Measurements from ENCODE around the gene AGL. TPM values are rescaled to one million over a fixed set of nuclear protein-coding genes. Genes with fewer than 3 reads are reported as not detected.

AGL gene
- polyA plus RNA-seq, 3 donors: 1.2 to 3.9 (median 1.3) TPM

DNA sequence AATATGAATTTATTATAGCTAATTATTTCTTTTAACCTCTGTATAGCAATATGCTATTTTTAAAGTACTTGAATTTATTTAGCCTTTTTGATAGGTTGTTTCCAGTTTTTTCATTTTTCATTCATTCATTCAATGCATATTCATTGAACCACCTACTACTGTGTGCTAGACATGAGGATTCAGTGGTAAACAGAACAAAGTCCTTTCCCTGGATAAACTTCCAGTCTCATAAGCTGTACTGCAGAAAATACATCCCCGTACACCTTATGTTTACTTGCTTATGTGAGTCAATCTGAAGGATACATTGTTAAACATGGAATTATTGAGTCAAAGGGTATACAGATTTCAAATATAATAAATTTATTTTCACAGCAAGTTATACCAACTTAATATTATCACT is 21.9 kb downstream of the AGL start:
- H3K4me3 ChIP-seq (replicated peaks in 1 of 3; ENCODE audit: low read depth in 2 of 3, low read length in 3 of 3): no peak overlapping the region
- H3K4me2 ChIP-seq (replicated peaks; ENCODE audit: extremely low read depth, low read length, poor library complexity, severe bottlenecking): no peak overlapping the region
- no peak for DNase-seq
- no peaks in the 10 kb centered on the region for H3K79me2 ChIP-seq (ENCODE audit: insufficient read depth, low read length)
- Mint-ChIP-seq H3K27me3 (ENCODE audit: low read depth in 3 of 3) (peaks cover 0 to 3% (median 0%) of the 10 kb centered on the region in 3 donors), H3K36me3 (peaks cover 9 to 15% of the 10 kb centered on the region in 2 donors), H3K4me1 (peaks cover 7% of the 10 kb centered on the region), H3K9me3 (peaks cover 0 to 2% (median 0%) of the 10 kb centered on the region in 7 donors), H3K27ac (no peak overlapping the region), H3K4me3 (no peak overlapping the region)
- no peaks in the 10 kb centered on the region for H3K9me3 ChIP-seq (replicated peaks in 1 of 2; ENCODE audit: control insufficient read depth in 1 of 2, insufficient read depth in 1 of 2, low read length in 2 of 2)
- no peaks in the 10 kb centered on the region for H3K4me1 ChIP-seq (ENCODE audit: control insufficient read depth in 1 of 2, insufficient read depth in 2 of 2, low read length in 2 of 2)
- H3K27ac ChIP-seq (ENCODE audit: low read depth in 1 of 2, low read length in 2 of 2): no peak overlapping the region
- H3K27me3 ChIP-seq (ENCODE audit: control insufficient read depth in 2 of 2, insufficient read depth in 2 of 2, low read length in 2 of 2): no peaks in the 10 kb centered on the region
- TF ChIP-seq, protein P1, sequence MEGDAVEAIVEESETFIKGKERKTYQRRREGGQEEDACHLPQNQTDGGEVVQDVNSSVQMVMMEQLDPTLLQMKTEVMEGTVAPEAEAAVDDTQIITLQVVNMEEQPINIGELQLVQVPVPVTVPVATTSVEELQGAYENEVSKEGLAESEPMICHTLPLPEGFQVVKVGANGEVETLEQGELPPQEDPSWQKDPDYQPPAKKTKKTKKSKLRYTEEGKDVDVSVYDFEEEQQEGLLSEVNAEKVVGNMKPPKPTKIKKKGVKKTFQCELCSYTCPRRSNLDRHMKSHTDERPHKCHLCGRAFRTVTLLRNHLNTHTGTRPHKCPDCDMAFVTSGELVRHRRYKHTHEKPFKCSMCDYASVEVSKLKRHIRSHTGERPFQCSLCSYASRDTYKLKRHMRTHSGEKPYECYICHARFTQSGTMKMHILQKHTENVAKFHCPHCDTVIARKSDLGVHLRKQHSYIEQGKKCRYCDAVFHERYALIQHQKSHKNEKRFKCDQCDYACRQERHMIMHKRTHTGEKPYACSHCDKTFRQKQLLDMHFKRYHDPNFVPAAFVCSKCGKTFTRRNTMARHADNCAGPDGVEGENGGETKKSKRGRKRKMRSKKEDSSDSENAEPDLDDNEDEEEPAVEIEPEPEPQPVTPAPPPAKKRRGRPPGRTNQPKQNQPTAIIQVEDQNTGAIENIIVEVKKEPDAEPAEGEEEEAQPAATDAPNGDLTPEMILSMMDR (IDR thresholded peaks at IDR 0.05): no peak
- no CpG with 5 or more reads among the region's 1 CpG for WGBS (ENCODE audit: insufficient coverage)
- H3K36me3 ChIP-seq (replicated peaks in 1 of 2; ENCODE audit: control insufficient read depth in 1 of 2, insufficient read depth in 2 of 2, low read length in 2 of 2): peaks cover 1 to 7% of the 10 kb centered on the region in 2 donors
- intact Hi-C loops (cut with micrococcal nuclease): no loop called here
- no peak overlapping the region for H3K9ac ChIP-seq (ENCODE audit: insufficient read depth, low read length, poor library complexity, severe bottlenecking)
- no peak overlapping the region for H2AFZ ChIP-seq (ENCODE audit: insufficient read depth, low read depth, low read length, poor library complexity, severe bottlenecking)
- no peaks in the 10 kb centered on the region for H4K20me1 ChIP-seq (ENCODE audit: insufficient read depth, low read length)

DNA sequence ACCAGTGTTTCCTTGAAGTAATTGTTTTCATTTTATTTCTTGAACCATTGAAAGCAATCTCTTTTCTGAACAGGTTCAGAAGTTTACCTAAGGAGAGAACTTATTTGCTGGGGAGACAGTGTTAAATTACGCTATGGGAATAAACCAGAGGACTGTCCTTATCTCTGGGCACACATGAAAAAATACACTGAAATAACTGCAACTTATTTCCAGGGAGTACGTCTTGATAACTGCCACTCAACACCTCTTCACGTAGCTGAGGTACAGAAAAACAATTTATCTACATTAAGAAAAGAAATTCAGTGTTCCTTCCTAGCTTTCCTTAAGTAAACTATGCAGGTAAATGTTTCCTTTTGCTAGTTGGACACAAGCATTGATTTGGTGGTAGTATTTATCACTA is 27.4 kb downstream of the AGL start:
- no peak overlapping the region for H3K4me3 Mint-ChIP-seq
- Histone ChIP-seq H3K9me3 (replicated peaks in 1 of 2; ENCODE audit: control insufficient read depth in 1 of 2, insufficient read depth in 1 of 2, low read length in 2 of 2) (no peaks in the 10 kb centered on the region), H3K27ac (ENCODE audit: low read depth in 1 of 2, low read length in 2 of 2) (no peak overlapping the region), H2AFZ (ENCODE audit: insufficient read depth, low read depth, low read length, poor library complexity, severe bottlenecking) (no peak overlapping the region), H4K20me1 (ENCODE audit: insufficient read depth, low read length) (no peaks in the 10 kb centered on the region), H3K4me3 (replicated peaks in 1 of 3; ENCODE audit: low read depth in 2 of 3, low read length in 3 of 3) (no peak overlapping the region), H3K9ac (ENCODE audit: insufficient read depth, low read length, poor library complexity, severe bottlenecking) (no peak overlapping the region), H3K36me3 (replicated peaks in 1 of 2; ENCODE audit: control insufficient read depth in 1 of 2, insufficient read depth in 2 of 2, low read length in 2 of 2) (peaks cover 21 to 23% of the 10 kb centered on the region in 2 donors), H3K4me1 (ENCODE audit: control insufficient read depth in 1 of 2, insufficient read depth in 2 of 2, low read length in 2 of 2) (no peaks in the 10 kb centered on the region), H3K79me2 (ENCODE audit: insufficient read depth, low read length) (no peaks in the 10 kb centered on the region), H3K4me2 (replicated peaks; ENCODE audit: extremely low read depth, low read length, poor library complexity, severe bottlenecking) (no peak overlapping the region), H3K27me3 (ENCODE audit: control insufficient read depth in 2 of 2, insufficient read depth in 2 of 2, low read length in 2 of 2) (no peaks in the 10 kb centered on the region)
- peaks cover 0 to 4% (median 0%) of the 10 kb centered on the region in 3 donors for H3K27me3 Mint-ChIP-seq (ENCODE audit: low read depth in 3 of 3)
- no peak for DNase-seq
- H3K4me1 Mint-ChIP-seq: no peaks in the 10 kb centered on the region
- H3K36me3 Mint-ChIP-seq: peaks cover 22 to 24% of the 10 kb centered on the region in 2 donors
- intact Hi-C loops (cut with micrococcal nuclease): no loop called here
- no CpG with 5 or more reads among the region's 3 CpGs for WGBS (ENCODE audit: insufficient coverage)
- H3K9me3 Mint-ChIP-seq: no peaks in the 10 kb centered on the region
- no peak overlapping the region for H3K27ac Mint-ChIP-seq
- TF ChIP-seq, protein P1 (IDR thresholded peaks at IDR 0.05): no peak

Data from CD14-positive monocyte (primary cell).